B cell (primary cell): Measurements from ENCODE around the gene KLHDC7A.

ENCODE experiments used
- EZH2 ChIP-seq: IDR thresholded peaks from 2 replicates; pipeline ENCODE4 v1.6.1; 2012; ENCODE audit warnings: borderline replicate concordance, low read depth, mild to moderate bottlenecking, moderate library complexity, low read length; ENCODE audit not compliant: insufficient read depth, poor library complexity, severe bottlenecking
- TF ChIP-seq, protein P1 (sequence below): fragments of 200-600 bp; IDR thresholded peaks from one replicate; pipeline ENCODE4 v1.8.0; 2022; ENCODE audit warnings: antibody characterized with exemption, mild to moderate bottlenecking

DNA sequence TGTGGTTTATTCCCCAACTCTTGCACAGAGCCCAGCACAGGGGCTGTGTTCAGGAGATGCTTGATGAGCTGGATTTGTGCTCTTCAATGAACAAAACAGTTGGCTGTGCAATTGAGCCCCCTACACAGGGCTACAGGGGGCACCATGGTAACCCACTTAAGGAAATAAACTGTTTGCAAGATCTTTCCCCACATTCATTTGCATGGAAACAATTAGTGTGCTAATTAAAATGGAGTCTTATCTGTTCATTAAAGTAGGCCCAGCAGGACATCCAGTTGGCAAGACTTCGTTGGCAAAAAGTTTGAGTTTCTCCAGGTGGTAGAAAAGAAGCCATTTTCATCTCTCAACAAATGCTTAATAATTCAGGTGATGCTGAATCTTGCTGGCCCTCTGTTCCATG is 15.3 kb downstream of the KLHDC7A start:
- TF ChIP-seq, protein P1, sequence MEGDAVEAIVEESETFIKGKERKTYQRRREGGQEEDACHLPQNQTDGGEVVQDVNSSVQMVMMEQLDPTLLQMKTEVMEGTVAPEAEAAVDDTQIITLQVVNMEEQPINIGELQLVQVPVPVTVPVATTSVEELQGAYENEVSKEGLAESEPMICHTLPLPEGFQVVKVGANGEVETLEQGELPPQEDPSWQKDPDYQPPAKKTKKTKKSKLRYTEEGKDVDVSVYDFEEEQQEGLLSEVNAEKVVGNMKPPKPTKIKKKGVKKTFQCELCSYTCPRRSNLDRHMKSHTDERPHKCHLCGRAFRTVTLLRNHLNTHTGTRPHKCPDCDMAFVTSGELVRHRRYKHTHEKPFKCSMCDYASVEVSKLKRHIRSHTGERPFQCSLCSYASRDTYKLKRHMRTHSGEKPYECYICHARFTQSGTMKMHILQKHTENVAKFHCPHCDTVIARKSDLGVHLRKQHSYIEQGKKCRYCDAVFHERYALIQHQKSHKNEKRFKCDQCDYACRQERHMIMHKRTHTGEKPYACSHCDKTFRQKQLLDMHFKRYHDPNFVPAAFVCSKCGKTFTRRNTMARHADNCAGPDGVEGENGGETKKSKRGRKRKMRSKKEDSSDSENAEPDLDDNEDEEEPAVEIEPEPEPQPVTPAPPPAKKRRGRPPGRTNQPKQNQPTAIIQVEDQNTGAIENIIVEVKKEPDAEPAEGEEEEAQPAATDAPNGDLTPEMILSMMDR: no peak
- TF ChIP-seq EZH2: no peak
